GM19324 (cell line): ENCODE results near the gene METTL9.
"Not testable (repeated sequence)": the region's sequence is repeated elsewhere in the genome, so short reads cannot be mapped to it uniquely, and the experiment has no call there.

ENCODE experiments used
- ATAC-seq: cut with Tn5 transposase; IDR thresholded peaks from one replicate; pipeline ENCODE4 v1.9.1; 2021; ENCODE audit warnings: mild to moderate bottlenecking, moderate library complexity; ENCODE audit not compliant: unreplicated experiment, low FRiP score

The METTL9 gene

DNA sequence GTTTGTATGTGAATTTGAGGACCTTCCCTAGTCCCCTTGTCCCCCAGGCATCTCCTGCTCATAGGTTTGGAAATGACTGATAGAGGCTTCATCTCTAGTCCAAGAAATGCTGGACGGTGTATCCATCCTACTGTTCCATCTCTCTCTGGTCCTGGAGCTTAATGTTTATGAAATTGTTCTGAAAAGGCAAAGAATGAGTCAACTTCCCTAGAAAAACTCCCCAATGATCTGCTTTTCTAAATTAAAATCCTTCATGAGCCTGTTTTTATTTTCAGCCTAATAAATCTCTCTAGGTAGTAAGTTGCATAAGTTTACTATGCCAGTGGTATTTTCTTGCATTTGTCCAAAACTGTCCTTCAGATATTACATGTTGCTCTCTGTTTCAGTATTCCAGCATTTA lies 55.1 kb downstream of the METTL9 start:
- no peak for ATAC-seq

GRCh38 chr16:21654881-21655280 lies 55.5 kb downstream of the METTL9 start:
- ATAC-seq, result no peak

GRCh38 chr16:21656795-21657768 lies 57.7 kb downstream of the METTL9 start:
- no peak for ATAC-seq

- no peak for ATAC-seq
Measured at GRCh38 chr16:21659124-21659523, 59.7 kb downstream of the METTL9 start.

DNA sequence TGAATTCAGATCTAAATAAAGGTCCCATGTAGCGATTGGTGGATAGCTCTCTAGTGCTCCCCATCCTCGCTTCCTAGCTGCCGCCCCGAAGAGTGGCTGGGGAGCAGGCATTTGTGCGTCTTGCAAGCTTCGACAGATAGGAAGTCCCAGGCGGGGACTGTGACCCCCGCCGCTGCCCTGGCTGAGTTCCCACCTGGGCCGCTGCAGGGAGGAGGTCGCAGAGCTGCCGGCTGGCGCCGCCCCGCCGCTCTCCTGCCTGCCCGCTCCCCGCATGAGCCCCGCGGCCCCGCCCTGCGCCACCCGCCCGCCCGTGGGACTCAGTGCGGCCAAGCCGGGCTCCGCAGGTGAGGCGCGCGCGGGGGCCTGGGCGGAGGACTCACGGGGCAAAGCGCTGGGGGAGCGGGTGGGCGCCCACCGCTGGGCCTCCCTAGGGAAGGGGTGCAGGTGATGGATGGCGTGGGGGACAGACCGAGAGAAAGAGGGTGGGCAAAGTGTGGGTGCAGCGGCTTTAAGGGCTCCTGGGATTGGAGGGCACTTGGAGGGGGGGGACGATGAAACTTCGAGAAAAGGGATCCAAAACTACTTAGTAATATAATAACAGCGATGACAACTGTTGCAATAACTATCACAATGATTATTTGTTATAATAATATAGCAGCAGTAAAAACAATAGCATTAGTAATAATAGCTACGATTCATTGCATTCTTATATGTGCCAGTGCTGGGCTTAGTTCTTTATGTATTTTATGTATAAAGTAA lies 64.7 kb downstream of the METTL9 start, which contains the start of gene OTOA:
TSS of gene OTOA (plus strand) at position 80 of the 759 bp plus-strand sequence. CDS start 14,547 bp downstream, outside the sequence.
- no peak for ATAC-seq

GRCh38 chr16:21664801-21665492 lies 65.6 kb downstream of the METTL9 start:
- ATAC-seq, result no peak

DNA sequence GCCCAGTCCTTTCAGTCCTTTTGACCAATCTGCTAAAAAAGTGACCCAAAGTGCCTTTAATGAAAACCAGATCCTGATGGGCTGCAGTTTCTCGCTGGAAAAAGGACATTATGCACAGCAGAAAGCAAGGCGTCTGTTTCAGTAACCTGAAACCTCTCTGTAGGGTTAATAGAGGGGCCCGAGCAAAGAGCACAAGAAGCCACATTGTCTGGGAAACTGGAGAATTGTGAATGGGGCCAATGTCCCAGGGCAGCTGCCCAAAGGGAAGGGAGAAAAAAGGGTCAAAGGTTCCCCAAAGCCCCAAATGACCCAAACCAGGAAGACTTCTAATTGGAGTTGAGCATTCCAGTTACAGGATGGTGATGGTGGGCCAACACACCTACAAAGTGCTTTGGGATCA lies 67.4 kb downstream of the METTL9 start:
- no peak for ATAC-seq

DNA sequence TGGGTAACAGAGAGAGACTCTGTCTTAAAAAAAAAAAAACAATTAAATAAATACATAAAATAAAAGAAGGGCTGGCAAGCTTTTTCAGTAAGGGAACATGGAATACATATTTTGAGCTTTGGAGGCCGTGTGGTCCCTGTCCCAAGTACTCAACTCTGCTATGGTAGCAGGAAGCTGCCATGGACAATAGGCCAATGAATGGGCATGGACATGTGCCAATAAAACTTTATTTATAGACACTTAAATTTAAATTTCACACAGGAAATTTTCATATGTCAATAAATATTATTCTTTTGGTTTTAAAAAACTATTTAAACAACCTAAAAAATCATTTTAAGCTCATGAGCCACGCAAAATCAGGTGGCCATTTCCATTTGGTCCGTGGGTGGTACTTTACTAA lies 68.2 kb downstream of the METTL9 start:
- ATAC-seq, result no peak

- no peak for ATAC-seq
Measured at GRCh38 chr16:21673469-21673868, 74.1 kb downstream of the METTL9 start.

DNA sequence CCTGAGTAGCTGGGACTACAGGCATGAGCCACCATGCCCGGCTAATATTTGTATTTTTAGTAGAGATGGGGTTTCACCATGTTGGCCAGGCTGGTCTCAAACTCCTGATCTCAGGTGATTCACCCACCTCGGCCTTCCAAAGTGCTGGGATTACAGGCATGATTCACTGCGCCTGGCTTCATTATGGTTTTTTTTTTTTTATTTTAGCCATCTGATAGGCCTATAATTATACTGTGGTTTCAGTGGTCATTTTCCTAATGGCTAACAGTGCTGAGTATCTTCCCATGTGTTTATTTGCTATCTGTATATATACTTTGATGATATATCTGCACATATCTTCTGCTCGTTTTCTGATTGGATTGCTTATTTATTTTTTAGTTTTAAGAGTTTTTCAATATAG lies 75.1 kb downstream of the METTL9 start:
- not testable (repeated sequence) for ATAC-seq

DNA sequence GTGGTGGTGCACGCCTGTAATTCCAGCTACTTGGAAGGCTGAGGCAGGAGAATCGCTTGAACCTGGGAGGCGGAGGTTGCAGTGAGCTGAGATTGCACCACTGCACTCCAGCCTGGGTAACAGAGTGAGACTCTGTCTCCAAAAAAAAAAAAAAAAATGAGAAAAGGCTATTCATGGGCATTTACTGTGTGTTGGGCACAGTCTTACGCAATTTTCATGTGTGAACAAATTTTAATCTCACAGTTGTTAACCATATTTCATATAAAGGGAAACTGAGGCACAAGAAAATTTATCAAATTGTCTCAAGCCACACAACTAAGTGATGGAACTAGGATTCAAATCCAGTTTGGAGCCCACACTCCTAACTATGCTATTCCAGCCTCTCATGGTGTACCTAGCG lies 81.3 kb downstream of the METTL9 start:
- ATAC-seq, result not testable (repeated sequence)

DNA sequence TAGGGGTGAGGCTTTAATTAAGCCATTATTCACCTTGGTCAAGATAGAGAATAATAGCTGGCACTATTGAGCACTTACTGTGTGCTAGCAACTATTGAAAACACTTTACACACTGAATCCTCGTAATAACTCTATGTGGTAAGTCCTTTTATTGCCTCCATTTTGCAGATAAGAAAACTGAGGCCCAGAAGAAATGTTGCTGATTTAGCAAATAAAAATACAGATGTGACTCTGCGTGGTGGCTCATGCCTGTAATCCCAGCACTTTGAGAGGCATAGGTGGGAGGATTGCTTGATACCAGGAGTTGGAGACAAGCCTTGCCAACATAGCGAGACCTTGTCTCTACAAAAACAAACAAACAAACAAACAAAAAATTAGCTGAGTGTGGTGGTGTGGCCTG lies 83.8 kb downstream of the METTL9 start:
- no peak for ATAC-seq

- ATAC-seq, result no peak
Measured at GRCh38 chr16:21684199-21684598, 84.8 kb downstream of the METTL9 start.

DNA sequence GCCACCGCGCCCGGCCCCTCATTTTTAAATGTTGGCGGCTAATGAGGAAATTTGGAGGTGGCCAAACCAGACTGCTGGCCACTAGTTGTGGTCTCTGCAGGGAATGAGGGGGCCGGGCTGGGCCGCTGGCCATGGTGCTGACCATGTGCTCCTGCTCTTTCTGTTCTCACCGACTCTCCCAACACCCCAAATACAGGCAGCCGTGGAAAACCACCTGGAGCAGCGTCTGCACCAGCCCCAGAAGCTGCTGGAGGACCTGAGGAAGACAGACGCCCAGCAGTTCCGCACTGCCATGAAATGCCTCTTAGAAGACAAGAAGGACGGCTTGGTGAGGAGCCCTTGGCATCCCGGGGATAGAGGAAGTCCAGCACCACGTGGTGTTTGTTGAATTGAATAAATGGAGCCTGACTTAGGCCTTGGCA lies 85.7 kb downstream of the METTL9 start:
- ATAC-seq, result no peak

DNA sequence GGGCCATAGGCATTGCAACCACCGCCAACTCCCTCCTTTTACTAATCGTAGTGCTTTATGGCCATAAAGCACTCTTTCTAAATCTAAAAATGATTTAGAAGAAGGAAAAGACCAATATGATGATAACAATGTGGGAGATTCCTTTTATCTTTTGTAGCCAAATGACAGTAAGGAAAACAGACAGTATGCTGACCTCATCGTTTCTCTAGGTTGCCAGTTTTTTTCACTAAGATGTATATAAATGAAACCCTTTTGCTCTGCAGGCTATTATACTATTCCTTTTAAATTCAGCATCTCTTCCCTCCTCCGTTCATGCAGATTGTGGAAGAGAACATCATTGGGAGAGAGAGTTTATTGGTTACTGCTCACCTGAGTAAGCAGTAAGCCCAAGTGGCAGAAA lies 89.7 kb downstream of the METTL9 start:
- no peak for ATAC-seq

DNA sequence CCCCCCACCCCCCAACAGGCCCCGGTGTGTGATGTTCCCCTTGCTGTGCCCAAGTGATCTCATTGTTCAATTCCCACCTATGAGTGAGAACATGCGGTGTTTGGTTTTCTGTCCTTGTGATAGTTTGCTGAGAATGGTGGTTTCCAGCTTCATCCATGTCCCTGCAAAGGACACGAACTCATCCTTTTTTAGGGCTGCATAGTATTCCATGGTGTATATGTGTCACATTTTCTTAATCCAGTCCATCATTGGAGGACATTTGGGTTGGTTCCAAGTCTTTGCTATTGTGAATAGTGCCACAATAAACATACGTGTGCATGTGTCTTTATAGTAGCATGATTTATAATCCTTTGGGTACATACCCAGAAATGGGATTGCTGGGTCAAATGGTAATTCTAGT lies 91.6 kb downstream of the METTL9 start:
- not testable (repeated sequence) for ATAC-seq

DNA sequence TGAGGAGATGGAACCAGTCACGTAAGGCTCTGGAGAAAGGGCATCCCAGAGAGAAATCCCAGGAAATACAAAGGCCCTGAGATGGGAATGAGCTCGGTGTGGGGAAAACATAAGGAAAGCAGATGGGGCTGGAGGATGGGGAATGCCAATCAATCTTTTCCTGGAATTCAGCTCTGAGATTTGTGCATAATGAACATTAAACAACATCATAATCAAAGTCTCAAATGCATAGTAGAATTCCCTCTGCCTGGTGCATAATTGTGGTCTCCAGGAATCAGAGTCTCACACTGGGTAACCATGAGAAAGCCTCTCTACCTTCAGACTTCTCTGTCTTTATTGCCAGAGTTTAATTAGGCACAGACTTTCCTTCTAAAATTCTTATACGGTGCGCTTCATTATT lies 95.2 kb downstream of the METTL9 start:
- ATAC-seq, result no peak

- no peak for ATAC-seq
Measured at GRCh38 chr16:21697032-21697431, 97.7 kb downstream of the METTL9 start.

DNA sequence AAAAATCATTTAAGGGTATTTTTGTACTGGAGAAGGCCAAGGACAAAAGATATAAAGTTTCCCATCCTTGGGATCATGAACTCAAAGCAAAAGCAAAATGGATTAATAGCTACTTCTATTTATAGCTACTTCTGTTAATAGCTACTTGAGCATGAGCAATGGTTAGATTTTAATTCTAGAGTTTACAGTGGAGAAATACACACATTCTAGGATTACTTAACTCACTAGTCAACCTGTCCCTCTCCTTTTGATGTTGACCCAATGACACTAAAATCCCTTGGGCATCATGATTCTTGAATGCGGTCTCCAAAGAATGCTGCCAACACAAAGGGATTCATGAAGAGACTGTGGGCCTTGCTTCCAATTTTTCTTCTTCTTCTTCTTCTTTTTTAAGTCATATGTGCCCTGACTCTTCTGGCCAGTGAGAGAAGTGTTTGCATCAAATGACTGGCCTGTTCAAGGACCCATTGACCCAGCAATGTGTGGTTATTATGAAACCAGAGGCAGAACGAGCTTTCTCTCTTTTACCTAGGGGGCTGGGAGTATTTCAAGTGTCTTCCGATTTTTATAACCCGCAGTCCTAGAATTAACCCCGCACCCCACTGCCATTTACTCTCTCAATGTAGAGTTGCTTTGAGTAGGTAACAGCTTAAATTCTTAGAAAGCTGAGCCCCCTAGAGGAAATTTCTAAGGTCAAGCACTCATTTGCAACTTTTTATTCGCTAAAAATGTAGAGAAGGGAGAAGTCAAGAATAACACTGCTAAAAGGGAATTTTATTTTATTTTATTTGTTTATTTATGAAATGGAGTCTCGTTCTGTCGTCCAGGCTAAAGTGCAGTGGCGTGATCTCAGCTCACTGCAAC lies 99.0 kb downstream of the METTL9 start:
- no peak for ATAC-seq

DNA sequence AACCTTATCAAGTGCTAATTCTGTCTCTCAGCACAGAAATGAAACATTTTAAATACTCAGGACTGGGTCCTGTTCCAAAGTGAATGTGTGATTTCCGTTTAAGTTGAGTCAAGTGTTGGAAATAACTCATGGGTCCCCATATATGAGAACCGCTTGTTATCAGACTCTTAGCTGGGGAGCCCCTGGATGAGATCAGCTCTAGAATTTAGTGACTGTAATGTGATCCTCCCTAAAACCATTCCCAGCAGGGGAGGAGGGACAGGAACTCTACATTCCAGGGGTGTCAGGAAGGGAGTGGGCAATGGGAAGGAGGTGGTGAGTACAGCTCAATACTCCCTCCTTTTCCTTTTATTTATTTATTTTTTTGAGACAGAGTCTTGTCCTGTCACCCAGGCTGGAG lies 101.9 kb downstream of the METTL9 start:
- no peak for ATAC-seq
